Fibroblast of pulmonary artery (primary cell): ENCODE measurements around the gene RTF2.

Source experiments
- DNase-seq: peaks from one replicate; pipeline ENCODE4 v3.0.0-alpha.2; 2010; ENCODE audit warnings: low read depth
- H3K4me3 ChIP-seq: replicated peaks from 2 replicates; pipeline ENCODE4 v1.5.1; 2011; ENCODE audit warnings: low read depth, mild to moderate bottlenecking, control low read depth, low read length, moderate library complexity
- CTCF ChIP-seq: IDR thresholded peaks from 2 replicates; pipeline ENCODE4 v1.5.1; 2011; ENCODE audit warnings: mild to moderate bottlenecking, control low read depth, low read length, inconsistent platforms; ENCODE audit errors: missing control alignments

Gene RTF2

GRCh38 chr20:56445130-56445529, 23.3 kb upstream of the RTF2 start:
- DNase-seq, result no peak
- TF ChIP-seq CTCF, result no peak
- H3K4me3 ChIP-seq, result no peak overlapping the region

GRCh38 chr20:56445540-56445939, 22.9 kb upstream of the RTF2 start:
- H3K4me3 ChIP-seq, result no peak overlapping the region
- no peak for TF ChIP-seq CTCF
- no peak for DNase-seq

DNA sequence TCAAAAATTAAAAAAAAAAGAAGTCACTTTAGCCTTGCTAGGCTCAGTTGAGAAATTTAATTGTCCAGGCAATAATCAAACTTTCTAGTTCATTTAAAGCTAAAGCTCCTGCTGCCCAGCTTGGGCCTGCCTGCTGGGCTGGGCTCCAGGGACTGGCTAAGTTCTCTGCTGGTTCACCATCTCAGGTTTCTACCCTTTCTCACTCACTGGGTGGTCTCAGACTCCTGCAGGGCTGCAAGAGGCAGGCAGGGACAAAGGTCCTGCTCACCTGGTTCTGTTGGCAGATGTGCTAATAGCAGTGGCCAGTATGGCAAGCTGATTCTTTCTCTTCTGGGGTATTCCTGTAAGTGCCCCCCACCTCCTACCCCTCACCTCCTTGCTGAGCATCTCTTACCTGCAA, 21.2 kb upstream of the RTF2 start:
- no peak overlapping the region for H3K4me3 ChIP-seq
- no peak for TF ChIP-seq CTCF
- DNase-seq, result no peak

DNA sequence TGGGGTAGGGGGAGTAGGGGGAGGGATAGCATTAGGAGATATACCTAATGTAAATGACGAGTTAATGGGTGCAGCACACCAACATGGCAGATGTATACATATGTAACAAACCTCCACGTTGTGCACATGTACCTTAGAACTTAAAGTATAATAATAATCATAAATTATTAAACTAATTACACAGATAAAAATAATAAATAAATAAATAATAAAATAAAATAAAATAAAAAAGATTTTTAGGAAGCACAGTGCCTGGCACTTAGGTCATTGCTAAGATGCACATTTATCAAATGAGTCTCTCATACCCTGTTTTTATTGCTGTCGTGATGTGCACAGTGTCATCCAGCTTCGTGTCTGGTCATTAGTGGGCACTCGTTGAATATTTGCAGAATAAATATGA, 19.0 kb upstream of the RTF2 start:
- no peak overlapping the region for H3K4me3 ChIP-seq
- no peak for TF ChIP-seq CTCF
- DNase-seq, result no peak

DNA sequence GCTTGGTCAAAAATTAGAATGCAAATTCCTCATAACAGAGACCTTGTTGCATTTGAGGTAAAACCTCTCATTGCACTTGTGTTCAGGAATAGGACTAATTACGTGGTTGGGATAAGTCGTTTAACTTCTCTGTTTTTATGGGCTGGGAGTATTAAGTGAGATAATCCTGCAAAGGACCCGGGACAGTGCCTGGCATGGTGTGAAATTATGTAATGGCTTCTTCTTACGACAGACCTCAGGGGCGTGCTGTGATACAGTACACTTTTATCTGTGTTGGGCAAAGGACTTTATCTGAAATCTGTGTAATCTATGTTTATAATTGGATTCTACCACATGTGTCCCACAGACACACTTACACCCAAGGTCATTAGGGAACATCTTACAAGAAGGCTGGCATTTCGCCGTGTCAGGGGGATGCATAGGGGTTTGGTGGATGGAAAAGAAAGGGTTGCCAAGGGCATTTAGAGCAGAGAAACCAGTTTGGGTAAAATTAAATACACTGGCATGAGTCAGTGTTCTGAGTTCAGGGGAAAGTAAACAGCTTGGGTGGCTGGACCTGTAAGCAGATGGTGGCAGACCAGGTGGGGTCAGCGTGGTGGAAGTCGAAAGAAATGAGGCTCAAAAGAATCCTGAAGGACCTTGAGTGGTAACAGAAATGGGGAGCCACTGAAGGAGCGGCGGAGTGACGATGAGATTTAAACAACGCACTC, 17.2 kb upstream of the RTF2 start:
- no peak for DNase-seq
- TF ChIP-seq CTCF, result no peak
- no peak overlapping the region for H3K4me3 ChIP-seq

GRCh38 chr20:56453352-56453751, 15.1 kb upstream of the RTF2 start:
- no peak for TF ChIP-seq CTCF
- no peak for DNase-seq
- H3K4me3 ChIP-seq, result no peak overlapping the region

GRCh38 chr20:56454754-56455153, 13.7 kb upstream of the RTF2 start:
- DNase-seq, result no peak
- H3K4me3 ChIP-seq, result no peak overlapping the region
- no peak for TF ChIP-seq CTCF
